A673 (cell line): ENCODE measurements around the gene CREB1. TPM values are rescaled to one million over a fixed set of nuclear protein-coding genes. Genes with fewer than 3 reads are reported as not detected.

Source experiments
- BruUV-seq: library from RNA; stranded (reverse); fragments of 400-500 nt; replicated peaks from 2 replicates; lab custom pipeline; 2021; lab: Mats Ljungman, UMichigan
- CTCF ChIA-PET: fragments of 300-600 bp; sonication (Branson Sonifier 250); formaldehyde crosslinking; loops from one replicate; lab custom pipeline; 2022; ENCODE audit warnings: antibody characterized with exemption; lab: Charles Lee
- POLR2A ChIA-PET: fragments of 300-600 bp; sonication (Branson Sonifier 250); formaldehyde crosslinking; loops from one replicate; lab custom pipeline; 2022; ENCODE audit warnings: antibody characterized with exemption; ENCODE audit not compliant: low non-redundant PET; lab: Charles Lee
- DNase-seq: peaks from one replicate; pipeline ENCODE4 v3.0.0-alpha.2; 2015; ENCODE audit warnings: low spot score
- H3K27ac ChIP-seq: fragments of 200-600 bp; sonication (generic); 2 replicates; pipeline ENCODE4 v1.5.1; 2016; ENCODE audit warnings: mixed run types, low read depth, mild to moderate bottlenecking, mixed read lengths, antibody characterized with exemption, low read length; ENCODE audit not compliant: poor library complexity, severe bottlenecking
- H3K27me3 ChIP-seq: fragments of 200-600 bp; sonication (generic); replicated peaks from 2 replicates; pipeline ENCODE4 v1.6.1; 2017; ENCODE audit warnings: mixed run types, low read depth, mild to moderate bottlenecking, mixed read lengths, antibody characterized with exemption, low read length; ENCODE audit not compliant: insufficient read depth, poor library complexity
- H3K36me3 ChIP-seq: fragments of 200-600 bp; sonication (generic); 2 replicates; pipeline ENCODE4 v1.6.1; 2016; ENCODE audit warnings: mixed run types, mild to moderate bottlenecking, mixed read lengths, antibody characterized with exemption, low read length; ENCODE audit not compliant: insufficient read depth, poor library complexity, severe bottlenecking
- H3K4me1 ChIP-seq: fragments of 200-600 bp; sonication (generic); 2 replicates; pipeline ENCODE4 v1.6.1; 2017; ENCODE audit warnings: mixed run types, mild to moderate bottlenecking, mixed read lengths, antibody characterized with exemption, low read length; ENCODE audit not compliant: insufficient read depth, poor library complexity, severe bottlenecking
- H3K4me3 ChIP-seq: fragments of 200-600 bp; sonication (generic); 2 replicates; pipeline ENCODE4 v1.5.1; 2016; ENCODE audit warnings: low read depth, mixed run types, mild to moderate bottlenecking, mixed read lengths, low read length; ENCODE audit not compliant: poor library complexity, severe bottlenecking
- H3K9me3 ChIP-seq: fragments of 200-600 bp; sonication (generic); 2 replicates; pipeline ENCODE4 v1.6.1; 2016; ENCODE audit warnings: mixed run types, low read depth, mild to moderate bottlenecking, mixed read lengths, antibody characterized with exemption, low read length; ENCODE audit not compliant: poor library complexity, severe bottlenecking
- CTCF ChIP-seq: fragments of 300-800, 200-600 bp; sonication (generic); conservative IDR thresholded peaks from 2 replicates; pipeline ENCODE4 v1.5.1; 2017; ENCODE audit warnings: low read depth, mild to moderate bottlenecking, antibody characterized with exemption, low read length, moderate library complexity, mixed read lengths
- EZH2 ChIP-seq: fragments of 200-600 bp; sonication (generic); IDR thresholded peaks from 2 replicates; pipeline ENCODE4 v1.6.1; 2017; ENCODE audit warnings: borderline replicate concordance, low read depth, mild to moderate bottlenecking, mixed read lengths, antibody characterized with exemption, low read length; ENCODE audit not compliant: poor library complexity, severe bottlenecking
- intact Hi-C: fragments of 100-400 bp; cut with micrococcal nuclease; formaldehyde crosslinking; loops from one replicate; pipeline ENCODE4 v1.10.0; 2022; ENCODE audit not compliant: unreplicated experiment
- total RNA-seq: library from RNA; stranded (reverse); gene quantifications from 2 replicates; pipeline ENCODE4 v1.2.3, GENCODE V29; 2021

The CREB1 gene
- total RNA-seq, 1 experiment from 2014 or later, result 78.5 TPM

GRCh38 chr2:207567671-207568070 lies 37.9 kb downstream of the CREB1 start:
- H3K9me3 ChIP-seq, result no peaks in the 10 kb centered on the region
- BruUV-seq, result no TSS peak
- no peaks in the 10 kb centered on the region for H3K27me3 ChIP-seq
- DNase-seq, result no peak
- H3K27ac ChIP-seq, result no peak overlapping the region
- ChIA-PET CTCF (no interaction called here), POLR2A (no interaction called here)
- H3K4me1 ChIP-seq, result no peaks in the 10 kb centered on the region
- intact Hi-C loops, result no loop called here
- peaks cover 41% of the 10 kb centered on the region for H3K36me3 ChIP-seq
- TF ChIP-seq CTCF (no peak), EZH2 (no peak)
- no peak overlapping the region for H3K4me3 ChIP-seq

GRCh38 chr2:207571370-207571769 lies 41.6 kb downstream of the CREB1 start:
- no peak overlapping the region for H3K4me3 ChIP-seq
- no TSS peak for BruUV-seq
- DNase-seq, result no peak
- H3K27me3 ChIP-seq, result no peaks in the 10 kb centered on the region
- H3K4me1 ChIP-seq, result no peaks in the 10 kb centered on the region
- POLR2A ChIA-PET, result no interaction called here
- no peaks in the 10 kb centered on the region for H3K9me3 ChIP-seq
- H3K27ac ChIP-seq, result no peak overlapping the region
- peaks cover 59% of the 10 kb centered on the region for H3K36me3 ChIP-seq
- no peak for TF ChIP-seq CTCF
- TF ChIP-seq EZH2, result no peak
- intact Hi-C loops, result no loop called here
- CTCF ChIA-PET, result no interaction called here

- POLR2A ChIA-PET, result no interaction called here
- H3K36me3 ChIP-seq, result peaks cover 49% of the 10 kb centered on the region
Measured at GRCh38 chr2:207584952-207585351, 55.2 kb downstream of the CREB1 start.

More at GRCh38 chr2:207584952-207585351, 55.2 kb downstream of the CREB1 start:
- CTCF ChIA-PET, result no interaction called here
- Histone ChIP-seq H3K9me3 (no peaks in the 10 kb centered on the region), H3K4me3 (no peak overlapping the region), H3K27me3 (no peaks in the 10 kb centered on the region), H3K27ac (no peak overlapping the region), H3K4me1 (no peaks in the 10 kb centered on the region)
- TF ChIP-seq EZH2 (no peak), CTCF (no peak)
- no TSS peak for BruUV-seq
- DNase-seq, result no peak
- intact Hi-C loops, result no loop called here
